Hematopoietic multipotent progenitor cell treated with erythropoietin and hydrocortisone succinate and interleukin-3 and kit ligand, for 17 days (in vitro differentiated cells): ENCODE data around the gene ADAMTSL5.
"Not testable (repeated sequence)": the region's sequence is repeated elsewhere in the genome, so short reads cannot be mapped to it uniquely, and the experiment has no call there.

Experiments
- DNase-seq: peaks from one replicate; pipeline ENCODE4 v3.0.0-alpha.2; 2015; ENCODE audit warnings: low spot score

The ADAMTSL5 gene, protein sequence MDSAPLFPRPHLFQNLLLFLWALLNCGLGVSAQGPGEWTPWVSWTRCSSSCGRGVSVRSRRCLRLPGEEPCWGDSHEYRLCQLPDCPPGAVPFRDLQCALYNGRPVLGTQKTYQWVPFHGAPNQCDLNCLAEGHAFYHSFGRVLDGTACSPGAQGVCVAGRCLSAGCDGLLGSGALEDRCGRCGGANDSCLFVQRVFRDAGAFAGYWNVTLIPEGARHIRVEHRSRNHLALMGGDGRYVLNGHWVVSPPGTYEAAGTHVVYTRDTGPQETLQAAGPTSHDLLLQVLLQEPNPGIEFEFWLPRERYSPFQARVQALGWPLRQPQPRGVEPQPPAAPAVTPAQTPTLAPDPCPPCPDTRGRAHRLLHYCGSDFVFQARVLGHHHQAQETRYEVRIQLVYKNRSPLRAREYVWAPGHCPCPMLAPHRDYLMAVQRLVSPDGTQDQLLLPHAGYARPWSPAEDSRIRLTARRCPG

DNA sequence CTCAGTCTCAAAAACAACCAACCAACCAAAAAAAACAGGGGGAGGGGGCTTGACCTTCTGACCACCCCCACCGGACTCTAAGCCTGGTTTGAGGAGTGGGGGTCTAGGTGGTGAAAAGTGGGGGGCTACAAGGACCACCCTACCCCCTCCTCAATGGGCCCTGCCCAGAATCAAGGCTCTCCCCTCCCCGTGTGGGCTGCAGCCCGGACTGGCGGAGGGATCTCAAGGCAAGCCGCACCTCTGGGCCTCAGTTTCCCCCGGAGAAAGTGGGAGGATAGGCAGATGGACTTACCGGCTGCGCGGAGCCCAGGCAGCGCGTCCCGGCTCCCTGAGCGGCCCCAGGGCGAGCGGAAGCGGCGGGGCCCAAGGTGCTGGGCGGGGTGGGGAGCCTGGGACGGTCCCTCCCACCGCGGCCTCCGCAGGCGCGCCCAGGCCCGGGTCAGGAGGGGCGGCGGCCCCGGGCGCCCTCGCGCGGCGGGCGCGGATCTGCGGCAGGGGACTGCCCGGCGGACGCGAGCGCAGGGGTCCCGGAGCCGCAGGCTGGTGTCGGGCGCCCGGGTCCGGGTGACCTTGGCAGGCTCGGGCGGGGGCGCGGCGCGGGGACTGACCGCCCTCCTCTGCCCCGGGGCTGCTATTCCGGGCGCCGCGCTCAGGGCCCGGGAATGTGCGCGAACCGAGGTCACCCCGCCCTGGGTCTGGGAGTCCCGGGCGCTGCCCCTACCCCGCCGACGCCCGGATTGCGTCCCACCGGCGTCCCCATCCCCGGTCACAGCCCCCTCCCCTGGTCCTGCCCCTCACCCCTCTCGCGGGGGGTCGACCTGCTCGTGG is at the start of gene ADAMTSL5:
TSS of gene ADAMTSL5 (minus strand) at position 349 of the 828 bp plus-strand sequence. CDS start 2,076 bp downstream, outside the sequence.
- DNase-seq = peak; percentile 8

DNA sequence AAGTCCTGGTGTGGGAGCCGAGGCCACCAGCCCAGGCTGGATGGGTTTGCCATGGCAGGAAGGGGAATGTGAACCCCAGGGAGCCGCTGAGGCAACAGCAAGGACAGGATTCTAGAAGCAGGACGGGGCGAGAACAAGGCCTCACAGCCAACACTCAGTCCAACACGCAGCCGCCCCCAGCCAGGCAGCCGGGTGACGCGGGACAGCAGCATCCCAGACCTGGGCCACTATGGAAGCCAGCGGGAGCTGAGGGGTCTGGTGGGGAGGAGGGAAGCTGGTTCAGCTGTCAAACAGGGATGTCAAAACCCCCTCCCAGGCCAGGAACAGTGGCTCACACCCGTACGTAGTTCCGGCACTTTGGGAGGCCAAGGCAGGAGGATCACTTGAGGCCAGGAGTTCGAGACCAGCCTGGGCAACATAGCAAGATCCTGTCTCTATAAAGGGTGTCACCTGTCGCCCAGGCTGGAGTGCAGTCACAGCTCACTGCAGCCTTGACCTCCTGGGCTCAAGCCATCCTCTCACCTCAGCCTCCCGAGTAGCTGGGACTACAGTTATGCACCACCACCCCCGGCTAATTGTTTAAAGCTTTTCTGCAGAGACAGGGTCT is 48.5 kb upstream of the ADAMTSL5 start:
- DNase-seq = no peak

DNA sequence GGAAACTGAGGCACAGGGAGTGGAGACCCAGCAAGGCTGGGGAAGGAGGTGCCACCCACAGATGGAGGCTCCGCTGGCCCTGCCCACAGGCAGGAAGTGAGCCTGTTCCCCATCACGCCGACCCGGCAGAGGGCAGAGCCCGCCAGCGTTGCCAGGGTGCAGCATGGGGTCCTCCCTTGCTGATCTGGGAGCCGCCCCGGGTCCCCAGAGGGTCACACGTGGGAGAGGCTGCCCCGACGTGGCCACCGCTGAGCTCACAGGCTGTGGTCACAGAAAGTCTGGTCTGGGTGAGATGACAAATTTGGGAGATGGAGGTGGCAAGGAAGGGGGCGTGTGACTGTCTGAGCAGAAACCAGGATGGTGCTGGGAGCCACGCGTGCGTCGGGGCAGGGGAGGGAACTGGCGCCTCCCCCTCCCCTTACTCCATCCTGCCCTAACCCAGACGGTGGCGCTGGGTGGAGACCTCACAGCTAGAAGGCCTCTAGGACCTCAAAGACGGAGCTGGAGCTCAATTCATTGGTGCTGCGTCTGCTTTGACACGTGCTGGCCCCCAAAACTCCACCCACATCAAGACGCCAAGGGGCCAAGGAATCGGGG is 47.6 kb upstream of the ADAMTSL5 start:
- DNase-seq = no peak

DNA sequence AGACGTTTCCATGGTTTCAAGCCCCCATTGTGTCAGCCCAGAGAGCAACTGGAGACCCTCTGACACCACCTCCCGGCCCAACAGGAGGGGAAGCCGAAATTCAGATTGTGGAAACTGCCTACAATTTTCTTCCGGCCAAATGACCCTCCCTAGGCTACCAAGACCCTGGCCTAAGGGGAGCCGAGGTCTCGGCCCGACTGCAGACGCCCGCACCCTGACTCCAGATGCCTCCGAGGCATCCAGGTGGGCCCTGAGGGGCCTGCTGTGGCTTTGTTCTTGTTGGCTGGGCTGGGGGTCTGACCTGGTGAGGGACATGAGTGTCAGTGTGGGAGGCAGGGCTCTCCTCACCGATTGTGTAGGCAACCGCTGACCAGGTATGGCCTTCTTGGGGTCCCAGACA is 45.7 kb upstream of the ADAMTSL5 start:
- no peak for DNase-seq

DNA sequence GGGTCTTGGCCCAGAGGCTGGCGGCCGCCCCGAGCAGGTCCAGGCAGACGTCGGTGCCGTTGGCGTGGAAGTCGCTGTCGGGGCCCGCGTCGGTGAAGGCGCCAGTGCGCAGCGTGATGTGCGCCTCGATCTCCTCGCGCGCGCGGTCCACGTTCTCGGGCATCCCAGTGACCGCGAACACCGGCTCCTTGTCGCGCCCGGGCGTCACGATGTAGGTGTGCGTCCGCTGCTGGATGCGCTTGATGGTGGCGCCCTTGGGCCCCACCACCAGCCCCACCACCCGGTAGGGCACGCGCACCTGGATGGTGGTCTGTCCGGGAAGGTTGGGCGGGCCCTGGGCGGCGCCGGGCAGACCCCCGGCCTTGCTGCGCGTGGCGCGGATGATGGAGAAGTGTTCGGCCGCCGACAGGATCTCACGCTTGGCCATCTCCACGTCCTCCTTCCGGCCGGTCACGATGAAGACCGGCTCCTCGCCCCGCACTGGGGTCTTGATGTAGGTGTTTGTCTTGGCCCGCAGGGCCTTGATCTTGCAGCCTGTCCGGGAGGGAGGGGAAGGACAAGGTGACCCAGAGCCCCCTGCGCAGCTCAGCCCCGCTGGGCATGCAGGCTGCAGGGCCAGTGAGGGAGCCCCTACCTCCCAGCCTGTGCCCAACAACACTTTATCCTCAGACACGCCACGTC is 43.7 kb upstream of the ADAMTSL5 start:
- DNase-seq = no peak

DNA sequence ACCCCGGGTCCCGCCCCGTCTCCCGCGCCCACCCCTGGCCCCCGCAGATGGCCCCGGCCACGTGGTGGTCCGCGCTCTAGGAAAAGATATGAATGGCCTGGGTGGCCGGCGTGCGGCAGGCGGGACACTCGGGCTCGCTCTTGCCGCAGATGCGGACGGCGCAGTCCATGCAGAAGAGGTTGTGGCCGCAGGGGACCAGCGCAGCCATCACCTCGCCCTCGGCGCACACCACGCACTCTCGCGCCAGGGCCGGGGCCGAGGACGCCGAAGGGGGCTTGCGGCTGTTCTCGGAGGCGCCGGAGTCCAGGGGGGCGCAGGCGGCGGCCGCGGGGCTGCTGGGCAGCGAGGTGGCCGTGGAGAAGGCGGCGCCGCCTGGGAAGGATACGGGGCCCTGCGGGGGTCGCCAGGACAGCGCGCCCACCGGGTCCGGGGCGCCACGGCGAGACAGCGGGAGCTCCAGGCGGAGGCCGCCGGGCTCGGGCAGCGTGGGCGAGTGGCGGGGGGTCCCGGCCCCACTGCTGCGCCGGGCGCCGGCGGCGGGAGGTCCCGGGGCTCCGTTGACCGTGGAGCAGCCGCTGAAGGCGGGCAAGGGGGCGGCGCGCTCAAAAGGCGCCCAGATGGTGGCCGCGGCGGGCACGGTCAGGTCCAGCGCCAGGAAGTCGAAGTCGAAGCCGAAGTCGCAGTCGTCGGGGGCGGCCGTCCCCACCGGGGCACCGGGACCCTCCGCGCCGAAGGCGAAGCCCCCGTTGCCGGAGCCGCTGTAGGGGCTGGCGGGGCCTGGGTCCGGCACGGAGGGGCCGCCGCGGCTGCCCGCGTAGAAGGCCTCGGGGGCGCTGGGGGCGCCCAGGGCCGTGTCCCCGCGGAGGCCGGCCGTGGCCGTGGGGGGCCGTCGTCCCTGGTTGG is 42.9 kb upstream of the ADAMTSL5 start:
- no peak for DNase-seq

DNA sequence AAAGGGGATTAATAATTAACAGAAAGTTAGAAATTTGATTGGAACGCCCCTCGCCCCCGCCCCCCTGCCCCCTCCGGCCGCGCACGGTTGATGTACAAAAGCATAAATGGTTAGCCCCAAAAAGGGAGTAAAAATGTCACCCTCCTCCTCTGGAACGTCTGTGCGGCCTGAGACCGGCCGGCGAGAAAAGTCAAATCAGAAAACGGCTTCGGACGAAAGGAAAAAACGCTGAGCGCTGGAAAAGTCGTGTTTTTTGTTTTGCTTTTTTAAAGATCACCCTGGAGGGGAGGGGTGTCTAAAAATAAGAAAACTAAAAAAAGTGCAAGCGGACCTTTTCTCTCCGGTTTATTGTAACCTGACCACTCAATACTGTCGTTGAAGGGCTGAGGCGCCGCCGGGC is 42.1 kb upstream of the ADAMTSL5 start:
- no peak for DNase-seq

DNA sequence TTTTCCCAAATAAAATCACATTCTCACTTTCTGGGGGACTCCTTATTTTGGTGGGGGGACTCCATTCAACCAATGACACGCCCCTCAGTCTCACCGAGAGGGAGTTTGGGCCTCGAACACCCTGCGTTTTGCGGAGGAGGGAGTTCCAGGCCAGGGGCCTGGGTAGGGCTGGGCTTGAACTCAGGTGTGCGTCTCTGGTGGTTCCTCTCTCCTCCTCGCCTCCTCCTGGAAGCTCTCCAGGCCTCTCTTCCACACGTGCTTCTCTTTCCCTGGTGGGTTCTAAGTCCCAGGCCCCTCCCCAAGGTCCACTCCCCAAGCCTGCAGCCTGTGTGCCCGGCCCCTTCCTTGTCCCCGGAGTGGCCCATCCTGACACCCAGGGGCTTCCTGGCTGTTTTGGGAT is 40.6 kb upstream of the ADAMTSL5 start:
- DNase-seq = no peak

DNA sequence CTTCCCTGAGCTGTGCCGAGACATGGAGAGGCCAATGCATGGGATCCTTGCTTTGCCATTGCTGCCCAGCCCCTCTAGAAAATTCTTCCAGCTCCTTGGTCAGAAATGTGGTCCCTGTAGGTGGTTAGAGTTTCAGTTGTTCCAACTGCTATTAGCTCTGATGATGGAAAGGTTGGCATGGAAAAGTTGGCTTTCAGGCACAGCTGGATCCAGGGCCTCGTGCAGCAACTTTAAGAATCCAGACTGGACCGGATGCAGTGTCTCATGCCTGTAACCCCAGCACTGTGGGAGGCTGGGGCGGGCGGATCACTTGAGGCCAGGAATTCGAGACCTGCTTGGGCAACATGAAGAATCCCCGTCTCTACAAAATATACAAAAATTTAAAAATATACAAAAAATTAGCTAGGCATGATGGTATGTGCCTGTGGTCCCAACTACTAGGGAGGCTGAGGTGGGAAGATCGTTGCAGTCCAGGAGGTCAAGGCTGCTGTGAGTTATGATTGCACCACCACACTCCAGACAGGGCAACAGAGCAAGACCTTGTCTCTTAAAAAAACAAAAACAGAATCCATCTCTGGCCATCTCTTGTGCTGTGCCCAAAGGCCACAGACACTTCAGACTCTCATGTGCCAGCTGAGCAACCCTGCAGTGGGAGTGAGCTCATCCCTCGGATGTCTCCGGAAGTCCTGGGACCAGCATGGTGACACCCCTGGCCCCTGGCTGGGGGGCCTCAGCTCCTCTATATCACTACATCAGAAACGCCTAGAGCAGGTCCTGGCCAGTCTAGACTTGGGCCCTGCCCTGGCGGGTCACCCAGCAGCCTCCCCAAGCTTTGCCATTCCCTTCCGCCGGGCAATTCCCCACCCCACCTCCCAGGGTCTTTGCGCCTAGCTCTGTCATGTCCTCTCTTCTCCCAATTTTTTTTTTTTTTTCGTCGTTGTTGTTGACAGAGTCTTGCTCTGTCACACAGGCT is 38.5 kb upstream of the ADAMTSL5 start:
- no peak for DNase-seq

DNA sequence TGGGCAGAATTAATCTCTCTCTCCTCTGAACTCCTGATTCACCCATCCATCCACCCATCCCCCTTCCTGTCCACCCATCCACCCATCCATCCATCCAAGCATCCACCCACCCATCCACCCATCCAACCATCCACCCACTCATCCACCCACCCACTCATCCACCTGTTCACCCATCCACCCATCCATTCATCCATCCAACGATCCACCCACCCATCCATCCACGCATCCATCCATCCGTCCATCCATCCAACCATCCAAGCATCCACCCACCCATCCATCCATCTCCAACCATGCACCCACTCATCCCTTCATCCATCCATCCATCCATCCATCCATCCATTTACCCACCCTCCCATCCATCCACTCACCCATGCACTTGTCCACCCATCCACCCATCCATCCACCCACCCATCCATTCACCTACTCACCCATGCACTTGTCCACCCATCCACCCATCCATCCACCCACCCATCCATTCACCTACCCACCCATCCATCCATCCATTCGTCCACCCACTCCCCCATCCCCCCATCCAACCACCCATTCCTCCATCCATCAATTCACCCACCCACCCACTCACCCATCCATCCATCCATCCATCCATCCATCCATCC is 36.6 kb upstream of the ADAMTSL5 start:
- DNase-seq = no peak

DNA sequence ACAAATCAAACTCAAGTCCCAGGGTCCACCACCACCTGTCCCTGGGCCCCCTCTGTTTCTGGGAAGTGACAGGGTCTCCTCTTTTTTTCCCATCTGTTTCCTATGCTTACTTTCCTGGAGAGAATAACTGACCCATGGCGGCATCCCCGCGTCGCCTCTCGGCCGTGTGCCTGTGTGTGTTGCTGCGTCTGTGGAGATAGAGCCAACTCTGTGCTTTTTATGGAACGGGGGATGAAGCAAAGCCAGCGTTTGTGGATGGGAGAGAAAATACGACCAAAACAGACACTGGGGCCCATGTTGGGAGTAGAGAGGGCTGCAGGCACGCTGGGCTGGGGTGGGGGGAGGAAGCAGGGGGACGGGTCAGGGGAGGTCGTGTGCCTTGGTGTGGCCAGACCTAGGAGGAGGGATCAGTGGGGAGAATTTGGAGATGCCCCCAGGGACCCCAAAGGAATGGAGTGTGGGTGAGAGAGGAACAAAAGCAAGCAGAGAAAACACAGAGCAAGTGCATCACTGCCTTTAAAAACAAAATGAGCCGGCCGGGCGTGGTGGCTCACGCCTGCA is 27.6 kb upstream of the ADAMTSL5 start:
- DNase-seq = no peak

DNA sequence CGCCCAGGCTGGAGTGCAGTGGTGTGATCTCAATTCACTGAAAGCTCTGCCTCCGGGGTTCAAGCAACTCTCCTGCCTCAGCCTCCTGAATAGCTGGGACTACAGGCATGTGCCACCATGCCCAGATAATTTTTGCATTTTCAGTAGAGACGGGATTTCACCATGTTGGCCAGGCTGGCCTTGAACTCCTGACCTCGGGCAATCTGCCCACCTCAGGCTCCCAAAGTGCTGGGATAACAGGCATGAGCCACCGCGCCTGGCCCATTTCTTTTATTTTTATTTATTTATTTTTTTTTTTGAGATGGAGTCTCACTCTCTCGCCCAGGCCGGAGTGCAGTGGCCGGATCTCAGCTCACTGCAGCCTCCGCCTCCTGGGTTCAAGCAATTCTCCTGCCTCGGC is 26.9 kb upstream of the ADAMTSL5 start:
- not testable (repeated sequence) for DNase-seq

DNA sequence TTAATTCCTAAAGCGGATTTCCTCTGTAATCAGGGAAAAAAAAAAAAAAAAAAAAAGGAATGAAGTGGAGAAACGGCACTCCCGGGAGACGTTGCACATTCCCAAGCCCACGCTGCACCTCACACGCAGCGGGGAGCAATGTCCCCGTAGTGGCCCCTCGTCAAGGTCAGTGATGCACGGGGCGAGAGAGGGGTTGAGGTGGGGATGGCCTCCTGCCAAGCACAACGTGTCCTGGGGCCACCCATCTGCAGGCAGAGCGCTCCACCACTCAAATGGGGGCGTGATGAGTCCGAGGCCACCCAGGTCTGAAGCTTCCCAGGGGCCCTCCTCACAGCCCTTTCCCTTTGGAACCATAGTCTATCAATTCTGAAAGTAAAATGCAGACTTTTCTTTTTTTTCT is 26.2 kb upstream of the ADAMTSL5 start:
- DNase-seq = no peak

DNA sequence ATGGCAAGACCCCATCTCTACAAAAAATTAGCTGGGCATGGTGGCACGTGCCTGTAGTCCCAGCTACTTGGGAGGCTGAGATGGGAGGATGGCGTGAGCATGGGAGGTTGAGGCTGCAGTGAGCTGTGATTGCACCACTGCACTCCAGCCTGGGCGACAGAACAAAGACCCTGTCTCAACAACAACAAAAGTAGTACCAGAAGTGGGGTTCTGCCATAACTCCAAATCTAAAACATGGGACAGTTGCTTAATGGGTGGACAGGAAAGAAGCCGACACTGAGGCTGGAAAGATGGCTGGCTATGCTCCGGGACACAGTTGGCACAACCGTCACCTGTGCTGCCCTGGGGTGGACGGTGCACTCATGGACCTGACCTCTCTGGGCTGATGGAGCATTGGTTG is 22.9 kb upstream of the ADAMTSL5 start:
- DNase-seq = not testable (repeated sequence)

DNA sequence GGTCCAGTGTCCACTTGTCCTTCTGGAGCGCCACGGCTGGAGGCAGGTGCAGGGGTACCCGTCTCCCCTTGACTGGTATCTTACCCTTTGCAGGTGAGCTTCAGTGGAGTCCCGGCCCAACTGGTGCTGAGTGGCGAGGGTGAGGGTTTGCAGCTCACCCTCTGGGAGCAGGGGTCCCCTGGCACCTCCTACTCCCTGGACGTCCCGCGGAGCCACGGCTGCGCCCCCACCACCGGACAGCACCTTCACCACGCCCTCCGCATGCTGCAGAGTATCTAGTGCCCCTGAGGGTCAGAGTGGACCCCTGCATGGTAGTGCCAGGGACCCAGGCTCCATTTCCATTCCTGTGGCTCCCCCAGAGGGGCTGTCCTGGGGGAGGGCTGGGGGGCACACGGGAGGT is 22.2 kb upstream of the ADAMTSL5 start:
- no peak for DNase-seq

DNA sequence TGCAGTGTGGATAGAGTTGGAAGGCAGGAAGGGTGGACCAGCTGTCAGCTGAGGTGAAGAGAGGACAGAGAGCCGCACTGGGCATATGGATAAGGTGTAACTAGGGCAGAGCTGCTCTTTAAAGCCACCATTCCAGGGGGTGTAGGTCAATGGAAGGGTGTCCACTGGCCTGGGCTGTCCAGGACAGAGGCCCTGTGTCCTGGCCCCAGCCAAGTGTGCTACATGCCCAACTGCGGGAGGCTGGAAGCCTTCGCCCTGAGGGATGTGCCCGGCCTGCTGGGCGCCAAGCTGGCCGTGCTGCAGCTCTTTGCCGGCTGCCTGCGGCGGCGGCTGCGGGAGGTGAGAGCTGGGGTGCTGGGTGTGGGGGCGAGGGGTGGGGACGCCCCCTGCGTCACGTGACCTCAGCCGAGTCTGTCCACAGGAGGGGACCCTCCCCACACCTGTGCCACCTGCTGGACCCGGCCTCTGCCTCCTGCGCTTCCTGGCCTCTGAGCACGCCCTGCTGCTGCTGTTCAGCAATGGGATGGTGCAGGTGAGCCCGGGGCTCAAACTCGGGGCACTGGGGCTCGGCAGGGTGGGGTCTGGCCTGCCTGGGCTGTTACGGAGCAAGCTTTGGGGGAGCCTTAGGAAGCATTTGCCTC is 20.8 kb upstream of the ADAMTSL5 start:
- DNase-seq = no peak

DNA sequence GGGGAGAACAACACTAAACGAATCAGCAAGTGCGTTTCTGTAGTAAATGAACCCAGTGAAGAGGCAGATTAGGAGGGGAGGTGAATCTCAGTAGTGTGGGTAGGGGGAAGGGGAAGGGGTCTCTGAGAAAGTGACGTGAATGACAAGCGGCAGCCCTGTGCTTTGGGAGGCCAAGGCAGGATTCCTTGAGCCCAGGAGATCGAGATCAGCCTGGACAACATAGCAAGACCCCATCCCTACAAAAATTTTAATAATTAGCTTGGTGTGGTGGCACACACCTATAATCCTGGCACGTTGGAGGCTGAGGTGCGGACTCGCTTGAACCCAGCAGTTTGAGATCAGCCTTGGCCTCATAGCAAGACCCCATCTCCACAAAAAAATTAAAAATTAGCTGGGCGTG is 19.2 kb upstream of the ADAMTSL5 start:
- no peak for DNase-seq

DNA sequence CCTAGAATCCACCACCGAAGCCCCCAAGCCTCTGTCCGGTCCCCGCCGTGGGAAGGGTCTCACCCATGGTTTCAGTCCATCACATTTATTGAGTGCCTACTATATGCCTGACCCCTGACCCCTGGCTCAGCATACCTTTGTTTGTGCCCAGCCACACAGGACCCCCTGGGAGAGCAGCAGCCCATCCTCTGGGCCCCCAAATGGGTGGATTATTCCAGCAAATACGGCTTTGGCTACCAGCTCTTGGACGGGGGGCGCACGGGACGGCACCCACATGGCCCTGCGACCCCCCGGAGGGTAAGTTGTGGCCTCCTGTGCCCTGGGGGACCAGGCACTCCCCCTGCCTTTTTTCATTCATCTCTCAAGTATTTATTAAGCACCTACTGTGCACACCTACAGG is 18.8 kb upstream of the ADAMTSL5 start:
- DNase-seq = no peak
